Peyer's patch (tissue), 4 donors: ENCODE results near the gene G6PC2. TPM values are rescaled to one million over a fixed set of nuclear protein-coding genes. Genes with fewer than 3 reads are reported as not detected.

ENCODE experiments used
- DNase-seq, 3 donors: peaks; one replicate each; pipeline ENCODE4 v3.0.0-alpha.2; 2017 to 2019
- H3K27ac ChIP-seq, 4 donors: fragments of 200-600 bp; sonication (generic); one replicate each; pipeline ENCODE4 v1.5.1; 2016 to 2019
- H3K27me3 ChIP-seq, 2 donors: fragments of 200-600 bp; sonication (generic); one replicate each; pipeline ENCODE4 v1.5.1; 2019
- H3K36me3 ChIP-seq, 3 donors: fragments of 200-600 bp; sonication (generic); one replicate each; pipeline ENCODE4 v1.5.1; 2016 to 2019
- H3K4me1 ChIP-seq, 4 donors: fragments of 200-600 bp; sonication (generic); one replicate each; pipeline ENCODE4 v1.5.1; 2016 to 2019
- H3K4me3 ChIP-seq, 4 donors: fragments of 200-600 bp; sonication (generic); 1 replicate in 3 of 4; 2 replicates in 1 of 4; pipeline ENCODE4 v1.5.1; 2016 to 2019; ENCODE audit warnings: mild to moderate bottlenecking in 1 of 4
- H3K9me3 ChIP-seq, 4 donors: fragments of 200-600 bp; sonication (generic); one replicate each; pipeline ENCODE4 v1.5.1; 2016 to 2019; ENCODE audit warnings: mild to moderate bottlenecking in 1 of 4
- CTCF ChIP-seq, 6 experiments: fragments of 450-650 bp in 4 of 6; fragments of 200-600 bp in 2 of 6; sonication (generic) in 1 of 6; IDR thresholded peaks; one replicate each; pipeline ENCODE4 v1.5.1; 2017 to 2019; ENCODE audit warnings: antibody characterized with exemption in 6 of 6, mild to moderate bottlenecking in 3 of 6, moderate library complexity in 1 of 6
- POLR2A ChIP-seq, 2 donors: fragments of 450-650 bp; IDR thresholded peaks; one replicate each; pipeline ENCODE4 v1.5.1; 2017; ENCODE audit warnings: antibody characterized with exemption in 2 of 2, mild to moderate bottlenecking in 2 of 2, moderate library complexity in 2 of 2
- total RNA-seq, 4 donors: library from RNA; depleted of rRNA; stranded (reverse); fragments of >200 nt; gene quantifications; one replicate each; pipeline ENCODE4 v1.1.0, GENCODE V29; 2016

G6PC2 gene
- total RNA-seq, 4 donors from 2014 or later: not detected

DNA sequence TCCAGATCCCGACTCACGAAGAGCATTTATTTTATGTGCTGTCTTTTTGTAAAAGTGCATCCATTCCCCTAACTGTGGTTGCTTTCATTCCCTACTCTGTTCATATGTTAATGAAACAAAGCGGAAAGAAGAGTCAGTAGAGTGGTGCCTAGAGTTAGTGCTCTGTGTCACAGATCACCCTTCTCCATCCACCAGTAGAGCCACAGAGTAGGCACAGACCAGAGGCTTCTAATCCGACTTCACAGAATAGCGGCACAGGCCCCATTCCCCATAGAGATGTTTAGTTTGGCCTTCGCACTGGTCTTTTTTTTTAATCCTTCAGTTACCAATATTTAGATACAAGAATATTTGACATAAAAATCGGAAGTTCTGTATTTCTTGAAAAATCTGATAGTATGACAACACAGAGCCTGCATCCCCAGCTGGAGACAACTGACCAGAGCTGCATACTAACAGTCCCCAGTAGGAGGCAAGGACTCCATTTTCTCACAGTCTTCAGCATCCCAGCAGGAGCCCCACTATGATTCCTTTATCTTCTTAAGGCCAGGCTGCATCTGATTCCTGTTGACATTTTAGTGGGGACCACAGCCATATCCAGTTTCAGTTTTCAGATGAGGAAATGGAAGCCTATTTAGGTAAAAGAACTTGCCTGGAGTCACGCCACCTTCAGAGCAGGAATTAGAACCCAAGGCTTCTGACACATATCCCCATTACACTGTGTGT lies 7.0 kb downstream of the G6PC2 start:
- H3K36me3 ChIP-seq: no peaks in the 10 kb centered on the region
- H3K27me3 ChIP-seq: no peaks in the 10 kb centered on the region
- H3K4me1 ChIP-seq: no peaks in the 10 kb centered on the region
- TF ChIP-seq POLR2A (IDR thresholded peaks at IDR 0.05): no peak
- TF ChIP-seq CTCF (IDR thresholded peaks at IDR 0.05): no peak
- no peaks in the 10 kb centered on the region for H3K9me3 ChIP-seq
- DNase-seq: no peak
- H3K4me3 ChIP-seq: no peak overlapping the region
- H3K27ac ChIP-seq: no peak overlapping the region

DNA sequence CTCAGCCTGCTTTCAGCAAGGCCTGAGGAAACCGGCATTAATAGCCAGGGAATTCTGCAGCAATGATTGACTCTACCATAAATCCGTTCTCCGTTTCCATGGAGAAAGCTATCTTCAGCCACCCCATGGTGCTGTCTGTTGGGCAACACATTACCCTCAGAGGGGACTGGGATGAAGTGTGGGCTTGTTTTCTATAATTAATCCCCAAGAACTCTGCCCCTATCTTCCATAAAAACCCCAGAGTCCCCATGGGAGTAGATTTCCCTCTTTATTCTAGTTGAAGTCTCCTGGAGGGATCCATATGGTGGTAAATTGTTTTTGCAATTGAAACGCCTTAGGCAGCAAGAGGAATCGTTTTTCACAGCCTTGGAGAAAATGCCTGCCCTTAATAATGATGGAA lies 9.2 kb downstream of the G6PC2 start:
- Histone ChIP-seq H3K4me1 (no peaks in the 10 kb centered on the region), H3K36me3 (no peaks in the 10 kb centered on the region), H3K9me3 (no peaks in the 10 kb centered on the region), H3K4me3 (no peak overlapping the region), H3K27ac (no peak overlapping the region), H3K27me3 (no peaks in the 10 kb centered on the region)
- DNase-seq: no peak
- TF ChIP-seq POLR2A (IDR thresholded peaks at IDR 0.05): no peak
- no peak for TF ChIP-seq CTCF (IDR thresholded peaks at IDR 0.05)

DNA sequence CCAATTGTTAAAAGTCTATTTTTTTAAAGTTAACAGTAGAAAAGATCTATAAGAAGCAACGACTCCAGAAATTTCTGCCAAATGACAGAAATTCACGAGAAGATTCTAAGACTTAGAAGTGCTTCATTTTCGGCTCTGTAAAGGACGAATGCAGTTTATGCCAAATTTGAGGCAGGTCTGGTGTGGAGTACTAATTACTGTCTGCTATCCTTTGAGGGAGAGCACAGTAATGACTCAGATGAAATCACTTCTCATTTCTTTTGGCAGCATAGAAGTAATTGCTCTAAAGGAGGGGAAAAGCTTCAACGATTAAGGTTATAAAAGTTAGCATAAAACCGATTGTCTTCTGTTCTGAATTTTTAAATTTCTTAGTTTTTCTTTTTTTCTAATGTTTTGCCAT lies 11.4 kb downstream of the G6PC2 start:
- Histone ChIP-seq H3K36me3 (no peaks in the 10 kb centered on the region), H3K27me3 (no peaks in the 10 kb centered on the region), H3K27ac (no peak overlapping the region), H3K4me1 (no peaks in the 10 kb centered on the region), H3K4me3 (peak overlapping the region in 1 of 4 donors; percentile 19), H3K9me3 (no peaks in the 10 kb centered on the region)
- no peak for DNase-seq
- TF ChIP-seq POLR2A (IDR thresholded peaks at IDR 0.05) (no peak), CTCF (IDR thresholded peaks at IDR 0.05) (no peak)

- Histone ChIP-seq H3K27ac (no peak overlapping the region), H3K27me3 (no peaks in the 10 kb centered on the region), H3K36me3 (no peaks in the 10 kb centered on the region), H3K9me3 (no peaks in the 10 kb centered on the region), H3K4me1 (no peaks in the 10 kb centered on the region), H3K4me3 (peak overlapping the region in 2 of 4 donors; percentile 19 to 37)
- TF ChIP-seq CTCF (IDR thresholded peaks at IDR 0.05): no peak
- no peak for TF ChIP-seq POLR2A (IDR thresholded peaks at IDR 0.05)
- DNase-seq: peak in 1 of 3 donors; percentile 51
Measured at GRCh38 chr2:168912901-168913369, 11.8 kb downstream of the G6PC2 start.

GRCh38 chr2:168913495-168913894 lies 12.4 kb downstream of the G6PC2 start:
- Histone ChIP-seq H3K9me3 (no peaks in the 10 kb centered on the region), H3K27me3 (no peaks in the 10 kb centered on the region), H3K4me1 (no peaks in the 10 kb centered on the region), H3K36me3 (no peaks in the 10 kb centered on the region), H3K4me3 (no peak overlapping the region), H3K27ac (no peak overlapping the region)
- TF ChIP-seq CTCF (IDR thresholded peaks at IDR 0.05) (no peak), POLR2A (IDR thresholded peaks at IDR 0.05) (no peak)
- no peak for DNase-seq
